ENCODE results near the gene KIFC1.

GRCh38 chr6:33405386-33405940, 13.8 kb downstream of the KIFC1 start:
- TF ChIP-seq POLR2A (IDR thresholded peaks at IDR 0.05) = no peak
- TF ChIP-seq CTCF (IDR thresholded peaks at IDR 0.05) = no peak
- TF ChIP-seq POLR2AphosphoS5 (IDR thresholded peaks at IDR 0.05) = no peak

Data from stomach (tissue), 4 donors.